H1 (cell line): Measurements from ENCODE around the gene OR2A12. TPM values are rescaled to one million over a fixed set of nuclear protein-coding genes. Genes with fewer than 3 reads are reported as not detected.

Experiments used
- CTCF ChIA-PET: fragments of 300-600 bp; sonication (Branson Sonifier 250); formaldehyde crosslinking; loops from one replicate; lab custom pipeline; 2021; ENCODE audit not compliant: partially characterized antibody; lab: Charles Lee
- POLR2A ChIA-PET: fragments of 300-600 bp; sonication (Branson Sonifier 250); formaldehyde crosslinking; loops from one replicate; lab custom pipeline; 2021; ENCODE audit warnings: inconsistent platforms; ENCODE audit not compliant: partially characterized antibody; lab: Charles Lee
- DNase-seq, 2 experiments: peaks; one replicate each; pipeline versions ENCODE4 v3.0.0 to v3.0.0-alpha.2; 2010 to 2022; ENCODE audit warnings: low spot score in 2 of 2, low read depth in 1 of 2, mixed read lengths in 1 of 2
- FAIRE-seq: peaks from 2 replicates; lab custom pipeline; 2011; peaks lifted over from hg19 to GRCh38; lab: Jason Lieb, UNC
- H2AFZ ChIP-seq: 2 replicates; pipeline ENCODE4 v1.8.1; 2012; ENCODE audit warnings: low read length, inconsistent platforms
- H2AK5ac ChIP-seq: 2 replicates; pipeline ENCODE4 v1.6.1; 2013; ENCODE audit warnings: low read depth, low read length
- H2BK120ac ChIP-seq: replicated peaks from 2 replicates; pipeline ENCODE3; 2013; ENCODE audit warnings: low read depth, low read length, inconsistent platforms
- H2BK12ac ChIP-seq: 2 replicates; pipeline ENCODE4 v1.6.1; 2013; ENCODE audit warnings: low read depth, low read length
- H2BK15ac ChIP-seq: 2 replicates; pipeline ENCODE4 v1.6.1; 2013; ENCODE audit warnings: low read length
- H2BK20ac ChIP-seq: 2 replicates; pipeline ENCODE4 v1.6.1; 2013; ENCODE audit warnings: low read length
- H2BK5ac ChIP-seq: 2 replicates; pipeline ENCODE4 v1.6.1; 2013; ENCODE audit warnings: low read depth, low read length
- H3K14ac ChIP-seq: 2 replicates; pipeline ENCODE4 v1.6.1; 2013; ENCODE audit warnings: inconsistent platforms; ENCODE audit not compliant: insufficient read length
- H3K18ac ChIP-seq: 2 replicates; pipeline ENCODE4 v1.6.1; 2013; ENCODE audit warnings: low read length; ENCODE audit errors: extremely low read depth
- H3K23ac ChIP-seq: 2 replicates; pipeline ENCODE4 v1.6.1; 2013; ENCODE audit warnings: inconsistent platforms; ENCODE audit not compliant: insufficient read length
- H3K23me2 ChIP-seq: 2 replicates; pipeline ENCODE4 v1.6.1; 2013; ENCODE audit warnings: low read depth, low read length
- H3K27ac ChIP-seq: 2 replicates; pipeline ENCODE4 v1.6.1; 2011; ENCODE audit warnings: low read depth, low read length, inconsistent platforms
- H3K27me3 ChIP-seq, 4 experiments: replicated peaks in 1 of 4; 1 replicate in 1 of 4; 2 replicates in 3 of 4; pipeline versions ENCODE4 v1.6.1 to v1.8.1; 2011 to 2013; ENCODE audit warnings: low read length in 3 of 4, mild to moderate bottlenecking in 3 of 4, inconsistent platforms in 2 of 4, mixed read lengths in 2 of 4, moderate library complexity in 1 of 4; ENCODE audit not compliant: control insufficient read depth in 3 of 4, insufficient read depth in 3 of 4; ENCODE audit errors: extremely low read depth in 1 of 4
- H3K36me3 ChIP-seq, 4 experiments: 2 replicates each; pipeline versions ENCODE4 v1.6.1 to v1.8.1; 2011 to 2013; ENCODE audit warnings: mild to moderate bottlenecking in 4 of 4, low read length in 3 of 4, moderate library complexity in 2 of 4, control low read depth in 1 of 4, inconsistent platforms in 1 of 4; ENCODE audit not compliant: insufficient read depth in 4 of 4, control insufficient read depth in 2 of 4
- H3K4ac ChIP-seq: replicated peaks from 2 replicates; pipeline ENCODE3; 2013; ENCODE audit warnings: low read length, low read depth, mixed read lengths, inconsistent platforms; ENCODE audit not compliant: insufficient read length
- H3K4me1 ChIP-seq, 4 experiments: replicated peaks in 1 of 4; 1 replicate in 1 of 4; 2 replicates in 3 of 4; pipeline versions ENCODE4 v1.6.1 to v1.8.1; 2011 to 2013; ENCODE audit warnings: low read length in 3 of 4, inconsistent platforms in 2 of 4, mixed read lengths in 1 of 4; ENCODE audit not compliant: insufficient read depth in 4 of 4, control insufficient read depth in 3 of 4
- H3K4me2 ChIP-seq, 2 experiments: 2 replicates each; pipeline versions ENCODE4 v1.6.1 to v1.8.1; 2011 to 2013; ENCODE audit warnings: low read depth in 2 of 2, low read length in 2 of 2, control low read depth in 1 of 2, inconsistent platforms in 1 of 2, mild to moderate bottlenecking in 1 of 2; ENCODE audit not compliant: insufficient read depth in 1 of 2
- H3K4me3 ChIP-seq, 4 experiments: fragments of 200-600, 300-600 bp in 1 of 4; sonication (generic), shearing (Covaris generic), sonication (Bioruptor Twin) in 1 of 4; 2 replicates each; pipeline versions ENCODE4 v1.5.1 to v1.8.1; 2011 to 2016; ENCODE audit warnings: low read length in 4 of 4, low read depth in 3 of 4, control low read depth in 2 of 4, inconsistent platforms in 2 of 4, mild to moderate bottlenecking in 2 of 4, mixed read lengths in 1 of 4, moderate library complexity in 1 of 4; ENCODE audit not compliant: insufficient read depth in 2 of 4; ENCODE audit errors: extremely low read depth in 1 of 4
- H3K56ac ChIP-seq: replicated peaks from 2 replicates; pipeline ENCODE3; 2013; ENCODE audit warnings: low read depth, mild to moderate bottlenecking, mixed read lengths, low read length, inconsistent platforms; ENCODE audit not compliant: insufficient read length
- H3K79me1 ChIP-seq: 2 replicates; pipeline ENCODE4 v1.6.1; 2013; ENCODE audit warnings: low read depth, low read length, control low read depth
- H3K79me2 ChIP-seq, 2 experiments: 2 replicates each; pipeline versions ENCODE4 v1.6.1 to v1.8.1; 2012 to 2013; ENCODE audit warnings: low read length in 2 of 2, mild to moderate bottlenecking in 2 of 2, inconsistent platforms in 1 of 2; ENCODE audit not compliant: insufficient read depth in 2 of 2, control insufficient read depth in 1 of 2
- H3K9ac ChIP-seq, 4 experiments: replicated peaks in 1 of 4; 1 replicate in 1 of 4; 2 replicates in 3 of 4; pipeline versions ENCODE4 v1.6.1 to v1.8.1; 2011 to 2013; ENCODE audit warnings: low read depth in 3 of 4, low read length in 3 of 4, control low read depth in 2 of 4, mild to moderate bottlenecking in 2 of 4, moderate library complexity in 2 of 4, inconsistent platforms in 1 of 4; ENCODE audit errors: extremely low read depth in 1 of 4
- H3K9me3 ChIP-seq, 2 experiments: 2 replicates each; pipeline versions ENCODE4 v1.6.1 to v1.8.1; 2012 to 2013; ENCODE audit warnings: mild to moderate bottlenecking in 2 of 2, moderate library complexity in 2 of 2, control low read depth in 1 of 2, inconsistent platforms in 1 of 2, low read depth in 1 of 2, low read length in 1 of 2, mixed read lengths in 1 of 2; ENCODE audit not compliant: insufficient read depth in 2 of 2
- H4K20me1 ChIP-seq, 2 experiments: replicated peaks in 1 of 2; 2 replicates each; pipeline versions ENCODE3 to v1.8.1; 2011 to 2013; ENCODE audit warnings: inconsistent platforms in 2 of 2, low read length in 2 of 2, mild to moderate bottlenecking in 1 of 2; ENCODE audit not compliant: insufficient read depth in 2 of 2, control insufficient read depth in 1 of 2
- H4K5ac ChIP-seq: 2 replicates; pipeline ENCODE4 v1.6.1; 2013; ENCODE audit warnings: low read length, low read depth, mixed read lengths, inconsistent platforms; ENCODE audit not compliant: insufficient read length
- H4K8ac ChIP-seq: 2 replicates; pipeline ENCODE4 v1.8.0; 2013; ENCODE audit warnings: mild to moderate bottlenecking, moderate library complexity, low read length, inconsistent platforms; ENCODE audit not compliant: insufficient read depth; ENCODE audit errors: extremely low read depth
- H4K91ac ChIP-seq: replicated peaks from 2 replicates; pipeline ENCODE3; 2013; ENCODE audit warnings: low read length, mixed read lengths, inconsistent platforms; ENCODE audit not compliant: insufficient read length
- CEBPB ChIP-seq: IDR thresholded peaks from 2 replicates; pipeline ENCODE4 v1.6.1; 2012; ENCODE audit warnings: low read depth, low read length
- CTBP2 ChIP-seq: IDR thresholded peaks from 2 replicates; pipeline ENCODE4 v1.7.0; 2011; ENCODE audit warnings: borderline replicate concordance, mild to moderate bottlenecking, moderate library complexity, mixed read lengths, low read length; ENCODE audit not compliant: insufficient read depth, insufficient read length
- GABPA ChIP-seq: IDR thresholded peaks from 2 replicates; pipeline ENCODE4 v1.6.1; 2011; ENCODE audit warnings: mild to moderate bottlenecking, low read length, moderate library complexity, borderline replicate concordance; ENCODE audit not compliant: insufficient read depth
- HDAC6 ChIP-seq: IDR thresholded peaks from one replicate; pipeline ENCODE4 v1.7.1; 2012; ENCODE audit warnings: low read depth, mild to moderate bottlenecking, inconsistent platforms, low read length, moderate library complexity
- JUN ChIP-seq: IDR thresholded peaks from 2 replicates; pipeline ENCODE4 v1.6.1; 2011; ENCODE audit warnings: low read depth, mild to moderate bottlenecking, improper control_type of control experiment, low read length
- MAFK ChIP-seq: IDR thresholded peaks from 2 replicates; pipeline ENCODE4 v1.6.1; 2012; ENCODE audit warnings: low read depth, mild to moderate bottlenecking, improper control_type of control experiment, low read length
- TCF12 ChIP-seq: IDR thresholded peaks from 2 replicates; pipeline ENCODE4 v1.6.1; 2011; ENCODE audit warnings: low read depth, mild to moderate bottlenecking, low read length
- TEAD4 ChIP-seq: IDR thresholded peaks from 2 replicates; pipeline ENCODE4 v1.6.1; 2012; ENCODE audit warnings: low read depth, low read length, inconsistent platforms, mixed read lengths
- ZNF274 ChIP-seq: IDR thresholded peaks from 2 replicates; pipeline ENCODE4 v1.7.0; 2012; ENCODE audit warnings: low read length, borderline replicate concordance; ENCODE audit errors: extremely low read depth
- whole genome bisulfite sequencing, 2 experiments: shearing (Covaris generic) in 1 of 2; methylation state at CpG; one replicate each; pipeline versions ENCODE4 v1.1.6 to v1.1.7; 2013 to 2015; ENCODE audit warnings: low lambda C conversion rate in 2 of 2, mixed read lengths in 2 of 2, inconsistent platforms in 1 of 2, low coverage in 1 of 2, missing lambda C conversion rate in 1 of 2; ENCODE audit not compliant: insufficient replicate concordance in 2 of 2, insufficient coverage in 1 of 2, insufficient read length in 1 of 2; ENCODE audit errors: extremely low coverage in 1 of 2, missing lambda C conversion rate in 1 of 2; 5-methylcytosine and 5-hydroxymethylcytosine counted together
- polyA plus RNA-seq, 7 experiments: library from polyadenylated mRNA; depleted of rRNA in 3 of 7; stranded (reverse) in 5 of 7; unstranded in 2 of 7; fragments of >200 nt in 5 of 7; fragments of 200-250 nt in 2 of 7; gene quantifications; 1 replicate in 5 of 7; 2 replicates in 1 of 7; 4 replicates in 1 of 7; pipeline versions ENCODE4 v1.2.1 to v1.2.3, GENCODE V29; 2011 to 2013; ENCODE audit warnings: missing spikeins in 2 of 7, mixed read lengths in 2 of 7
- total RNA-seq: library from RNA; stranded (reverse); fragmentation: NEBNext Ultra II Directional; extraction: Animal tissue kit (Norgen Biotek cat#: 25700); gene quantifications from 2 replicates; pipeline ENCODE4 v1.2.1, GENCODE V29; 2021
- TF ChIP-seq, protein P1 (sequence below): IDR thresholded peaks from 2 replicates; pipeline ENCODE4 v1.6.1; 2012; ENCODE audit warnings: low read length, inconsistent platforms

OR2A12 gene
- total and polyA plus RNA-seq, 2 of the 8 experiments (the other 6 are each of a cell fraction or from before 2014, with no cell fraction given), result not detected

DNA sequence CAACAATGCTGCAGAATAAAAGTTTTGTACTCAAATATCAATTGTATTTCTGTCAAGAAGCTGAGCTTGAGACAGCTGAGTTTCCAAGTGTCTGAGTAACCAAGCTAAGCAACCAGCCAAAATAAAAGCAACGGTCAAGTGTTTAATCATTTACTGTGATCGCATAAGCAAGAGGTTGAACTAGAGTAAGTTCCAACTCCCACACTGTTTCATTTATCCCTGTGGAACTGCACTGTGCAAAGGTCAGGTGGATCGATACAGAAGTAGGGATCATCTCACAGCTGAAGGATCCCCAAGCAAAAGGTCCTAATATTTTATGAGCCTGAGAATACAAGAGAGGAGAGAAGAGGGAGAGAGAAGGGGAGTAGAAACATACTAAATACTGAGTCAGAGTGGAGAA, 58.3 kb downstream of the OR2A12 start:
- no peaks in the 10 kb centered on the region for H3K23me2 ChIP-seq
- H3K9ac ChIP-seq, result no peak overlapping the region
- H4K5ac ChIP-seq, result no peak overlapping the region
- ChIA-PET POLR2A (no interaction called here), CTCF (no interaction called here)
- peaks cover 3 to 12% of the 10 kb centered on the region in 2 experiments; a peak in 3 of 4 replicates for H3K9me3 ChIP-seq
- H2BK5ac ChIP-seq, result no peak overlapping the region
- no peak overlapping the region for H3K18ac ChIP-seq
- no peak overlapping the region for H3K4ac ChIP-seq
- H2BK12ac ChIP-seq, result no peak overlapping the region
- no peak overlapping the region for H3K14ac ChIP-seq
- no peaks in the 10 kb centered on the region for H3K79me2 ChIP-seq
- TF ChIP-seq CTBP2 (no peak), CEBPB (no peak), TEAD4 (no peak), JUN (no peak), GABPA (no peak), MAFK (no peak), HDAC6 (no peak), TCF12 (no peak), ZNF274 (no peak)
- TF ChIP-seq, protein P1, sequence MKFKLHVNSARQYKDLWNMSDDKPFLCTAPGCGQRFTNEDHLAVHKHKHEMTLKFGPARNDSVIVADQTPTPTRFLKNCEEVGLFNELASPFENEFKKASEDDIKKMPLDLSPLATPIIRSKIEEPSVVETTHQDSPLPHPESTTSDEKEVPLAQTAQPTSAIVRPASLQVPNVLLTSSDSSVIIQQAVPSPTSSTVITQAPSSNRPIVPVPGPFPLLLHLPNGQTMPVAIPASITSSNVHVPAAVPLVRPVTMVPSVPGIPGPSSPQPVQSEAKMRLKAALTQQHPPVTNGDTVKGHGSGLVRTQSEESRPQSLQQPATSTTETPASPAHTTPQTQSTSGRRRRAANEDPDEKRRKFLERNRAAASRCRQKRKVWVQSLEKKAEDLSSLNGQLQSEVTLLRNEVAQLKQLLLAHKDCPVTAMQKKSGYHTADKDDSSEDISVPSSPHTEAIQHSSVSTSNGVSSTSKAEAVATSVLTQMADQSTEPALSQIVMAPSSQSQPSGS, result no peak
- H4K91ac ChIP-seq, result no peak overlapping the region
- H2AFZ ChIP-seq, result no peak overlapping the region
- H2BK15ac ChIP-seq, result no peak overlapping the region
- no peaks in the 10 kb centered on the region for H3K36me3 ChIP-seq
- no peak overlapping the region for H3K4me3 ChIP-seq
- H2BK20ac ChIP-seq, result no peak overlapping the region
- FAIRE-seq (no peak), DNase-seq (no peak)
- H3K4me1 ChIP-seq, result no peaks in the 10 kb centered on the region
- H4K20me1 ChIP-seq, result no peaks in the 10 kb centered on the region
- no peak overlapping the region for H3K56ac ChIP-seq
- H3K23ac ChIP-seq, result no peak overlapping the region
- H3K27ac ChIP-seq, result no peak overlapping the region
- no peaks in the 10 kb centered on the region for H3K27me3 ChIP-seq
- no peak overlapping the region for H2AK5ac ChIP-seq
- no peaks in the 10 kb centered on the region for H3K79me1 ChIP-seq
- no peak overlapping the region for H4K8ac ChIP-seq
- H2BK120ac ChIP-seq, result no peak overlapping the region
- WGBS, 2 experiments, result 72% methylated on average over 3 of the region's 3 CpGs; no CpG with 5 or more reads in 1 of the 2 experiments
- H3K4me2 ChIP-seq, result no peak overlapping the region
